ENCODE measurements around the gene HNMT. TPM values are rescaled to one million over a fixed set of nuclear protein-coding genes. Genes with fewer than 3 reads are reported as not detected.

The HNMT gene
- total and polyA plus RNA-seq, 2 of the 13 experiments (the other 11 are each of a cell fraction or from before 2014, with no cell fraction given) = 279 to 309 TPM

GRCh38 chr2:137928547-137929518, 35.4 kb upstream of the HNMT start (continued):
- no peak for TF ChIP-seq HINFP (CRISPR knock-in tag; IDR thresholded peaks at IDR 0.05; ENCODE audit: low read depth)
- no peak for TF ChIP-seq NFE2 (CRISPR knock-in tag; IDR thresholded peaks at IDR 0.05)
- no peak for TF ChIP-seq ZBTB2 (CRISPR knock-in tag; IDR thresholded peaks at IDR 0.05; ENCODE audit: low read depth)
- no peak for TF ChIP-seq RARG (CRISPR knock-in tag; IDR thresholded peaks at IDR 0.05; ENCODE audit: low read depth)
- TF ChIP-seq POLR2G (IDR thresholded peaks at IDR 0.05; ENCODE audit: low read depth, low read length) = no peak
- TF ChIP-seq ZNF143 (CRISPR knock-in tag; IDR thresholded peaks at IDR 0.05) = no peak
- TF ChIP-seq MTF2 (CRISPR knock-in tag; IDR thresholded peaks at IDR 0.05; ENCODE audit: borderline replicate concordance) = no peak
- peak; percentile 63; the same call in 1 of the 2 replicates for TF ChIP-seq HDAC1 (CRISPR knock-in tag; IDR thresholded peaks at IDR 0.05)
- TF ChIP-seq NR2C2 (CRISPR knock-in tag; IDR thresholded peaks at IDR 0.05; ENCODE audit: borderline replicate concordance) = 0 out of 2 replicates have a peak, but pooled peaks have one; percentile 21
- TF ChIP-seq, protein P1, sequence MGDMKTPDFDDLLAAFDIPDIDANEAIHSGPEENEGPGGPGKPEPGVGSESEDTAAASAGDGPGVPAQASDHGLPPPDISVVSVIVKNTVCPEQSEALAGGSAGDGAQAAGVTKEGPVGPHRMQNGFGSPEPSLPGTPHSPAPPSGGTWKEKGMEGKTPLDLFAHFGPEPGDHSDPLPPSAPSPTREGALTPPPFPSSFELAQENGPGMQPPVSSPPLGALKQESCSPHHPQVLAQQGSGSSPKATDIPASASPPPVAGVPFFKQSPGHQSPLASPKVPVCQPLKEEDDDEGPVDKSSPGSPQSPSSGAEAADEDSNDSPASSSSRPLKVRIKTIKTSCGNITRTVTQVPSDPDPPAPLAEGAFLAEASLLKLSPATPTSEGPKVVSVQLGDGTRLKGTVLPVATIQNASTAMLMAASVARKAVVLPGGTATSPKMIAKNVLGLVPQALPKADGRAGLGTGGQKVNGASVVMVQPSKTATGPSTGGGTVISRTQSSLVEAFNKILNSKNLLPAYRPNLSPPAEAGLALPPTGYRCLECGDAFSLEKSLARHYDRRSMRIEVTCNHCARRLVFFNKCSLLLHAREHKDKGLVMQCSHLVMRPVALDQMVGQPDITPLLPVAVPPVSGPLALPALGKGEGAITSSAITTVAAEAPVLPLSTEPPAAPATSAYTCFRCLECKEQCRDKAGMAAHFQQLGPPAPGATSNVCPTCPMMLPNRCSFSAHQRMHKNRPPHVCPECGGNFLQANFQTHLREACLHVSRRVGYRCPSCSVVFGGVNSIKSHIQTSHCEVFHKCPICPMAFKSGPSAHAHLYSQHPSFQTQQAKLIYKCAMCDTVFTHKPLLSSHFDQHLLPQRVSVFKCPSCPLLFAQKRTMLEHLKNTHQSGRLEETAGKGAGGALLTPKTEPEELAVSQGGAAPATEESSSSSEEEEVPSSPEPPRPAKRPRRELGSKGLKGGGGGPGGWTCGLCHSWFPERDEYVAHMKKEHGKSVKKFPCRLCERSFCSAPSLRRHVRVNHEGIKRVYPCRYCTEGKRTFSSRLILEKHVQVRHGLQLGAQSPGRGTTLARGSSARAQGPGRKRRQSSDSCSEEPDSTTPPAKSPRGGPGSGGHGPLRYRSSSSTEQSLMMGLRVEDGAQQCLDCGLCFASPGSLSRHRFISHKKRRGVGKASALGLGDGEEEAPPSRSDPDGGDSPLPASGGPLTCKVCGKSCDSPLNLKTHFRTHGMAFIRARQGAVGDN (CRISPR knock-in tag; IDR thresholded peaks at IDR 0.05) = no peak
- peak; percentile 91 for TF ChIP-seq FOXO1 (CRISPR knock-in tag; IDR thresholded peaks at IDR 0.05)
- TF ChIP-seq ZNF879 (CRISPR knock-in tag; IDR thresholded peaks at IDR 0.05) = no peak
- no peak for TF ChIP-seq JUND (CRISPR knock-in tag; IDR thresholded peaks at IDR 0.05)
- TF ChIP-seq ZNF280D (CRISPR knock-in tag; IDR thresholded peaks at IDR 0.05) = 0 out of 2 replicates have a peak, but pooled peaks have one; percentile 48
- no peak for TF ChIP-seq CENPT (CRISPR knock-in tag; IDR thresholded peaks at IDR 0.05; ENCODE audit: low read depth)
- TF ChIP-seq, protein P2, sequence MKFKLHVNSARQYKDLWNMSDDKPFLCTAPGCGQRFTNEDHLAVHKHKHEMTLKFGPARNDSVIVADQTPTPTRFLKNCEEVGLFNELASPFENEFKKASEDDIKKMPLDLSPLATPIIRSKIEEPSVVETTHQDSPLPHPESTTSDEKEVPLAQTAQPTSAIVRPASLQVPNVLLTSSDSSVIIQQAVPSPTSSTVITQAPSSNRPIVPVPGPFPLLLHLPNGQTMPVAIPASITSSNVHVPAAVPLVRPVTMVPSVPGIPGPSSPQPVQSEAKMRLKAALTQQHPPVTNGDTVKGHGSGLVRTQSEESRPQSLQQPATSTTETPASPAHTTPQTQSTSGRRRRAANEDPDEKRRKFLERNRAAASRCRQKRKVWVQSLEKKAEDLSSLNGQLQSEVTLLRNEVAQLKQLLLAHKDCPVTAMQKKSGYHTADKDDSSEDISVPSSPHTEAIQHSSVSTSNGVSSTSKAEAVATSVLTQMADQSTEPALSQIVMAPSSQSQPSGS (CRISPR knock-in tag; IDR thresholded peaks at IDR 0.05) = 0 out of 2 replicates have a peak, but pooled peaks have one; percentile 55

Measured in HepG2 (cell line).